ENCODE measurements around the gene SAP25.
A peak's percentile ranks its signal among the peaks of the same experiment; 100 is the strongest.
"Not testable (repeated sequence)": the region's sequence is repeated elsewhere in the genome, so short reads cannot be mapped to it uniquely, and the experiment has no call there.

The SAP25 gene

GRCh38 chr7:100556541-100556940 lies 17.2 kb downstream of the SAP25 start:
- DNase-seq, result peak; percentile 60

DNA sequence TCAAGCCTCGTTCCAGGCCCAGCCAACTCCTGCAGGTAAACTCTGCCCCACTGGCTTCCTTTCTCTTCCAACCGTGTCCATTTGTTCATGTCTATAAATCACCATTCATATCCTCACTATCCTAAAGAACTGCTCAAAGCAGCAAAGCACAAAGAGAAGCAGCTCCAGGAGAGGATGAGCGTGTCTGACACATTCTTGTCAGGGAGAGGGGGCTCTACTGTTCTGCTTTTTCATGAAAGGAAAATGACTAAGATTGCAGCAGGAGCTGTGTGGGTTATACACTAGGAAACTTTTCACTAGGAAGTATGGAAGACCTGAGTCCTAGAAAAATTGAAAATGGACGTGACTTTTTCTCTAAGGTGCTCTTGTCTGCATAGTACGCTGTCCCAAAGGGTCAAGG lies 18.0 kb downstream of the SAP25 start:
- no peak for DNase-seq

- DNase-seq, result no peak
Measured at GRCh38 chr7:100553032-100553431, 20.7 kb downstream of the SAP25 start.

DNA sequence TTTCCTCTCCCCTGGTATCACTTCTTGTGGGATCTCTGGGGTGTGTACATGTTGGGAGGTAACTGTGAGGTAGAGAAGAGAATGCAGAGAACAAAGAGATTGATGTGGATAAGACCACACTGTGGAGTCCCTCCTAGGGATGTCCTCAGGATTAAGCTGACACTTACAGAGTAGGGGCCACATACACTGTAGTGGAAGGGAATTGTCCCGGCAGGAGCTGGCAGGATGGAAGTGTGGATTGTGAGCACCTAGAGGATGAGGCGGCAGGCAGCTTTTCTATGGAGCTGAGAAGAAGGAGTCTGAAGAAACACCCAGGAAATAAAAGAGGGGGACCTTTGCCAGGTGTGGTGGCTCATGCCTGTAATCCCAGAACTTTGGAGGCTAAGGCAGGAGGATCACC lies 21.2 kb downstream of the SAP25 start:
- DNase-seq, result no peak

- peak; percentile 40 for DNase-seq
Measured at GRCh38 chr7:100548446-100548845, 25.3 kb downstream of the SAP25 start.

GRCh38 chr7:100547872-100548271 lies 25.8 kb downstream of the SAP25 start:
- no peak for DNase-seq

- no peak for DNase-seq
Measured at GRCh38 chr7:100546926-100547800, 26.5 kb downstream of the SAP25 start.

GRCh38 chr7:100546129-100546925 lies 27.4 kb downstream of the SAP25 start:
- no peak for DNase-seq

DNA sequence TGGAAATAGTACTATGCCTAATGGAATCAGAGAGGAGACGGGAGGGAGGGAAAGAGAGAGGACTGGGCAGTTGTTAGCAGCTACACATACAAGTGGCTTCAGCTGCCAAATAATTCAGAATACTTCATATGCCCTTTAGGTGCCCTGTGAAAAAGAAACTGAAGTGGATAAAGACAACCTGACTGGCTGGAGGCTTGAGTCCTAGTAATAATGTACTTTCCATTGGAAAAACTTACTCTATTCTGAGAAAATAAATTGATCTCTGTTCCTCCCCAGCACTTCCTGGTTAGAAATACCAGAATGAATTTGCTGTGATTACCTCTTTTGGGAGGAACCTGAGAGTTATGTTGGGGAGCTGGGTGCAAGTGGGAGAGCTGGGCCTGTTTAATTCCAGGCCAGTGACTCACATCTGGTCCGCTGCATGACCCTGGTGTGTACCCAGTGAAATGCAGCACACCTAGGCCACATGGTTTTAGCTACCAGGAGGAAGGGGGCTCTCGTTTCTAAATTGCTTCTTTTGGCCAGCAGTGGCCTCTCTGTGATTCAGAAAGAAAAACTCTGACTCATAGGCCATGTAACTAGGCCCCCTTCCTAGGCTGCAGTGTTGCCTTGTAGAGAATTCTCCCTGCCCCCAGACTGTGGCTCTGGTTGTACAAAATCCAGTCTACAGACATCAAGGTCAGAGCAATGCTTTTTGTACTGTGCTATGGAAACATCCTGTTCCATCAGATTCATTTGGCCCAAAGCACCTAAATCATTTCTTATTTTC lies 28.2 kb downstream of the SAP25 start:
- peak; percentile 94 for DNase-seq

GRCh38 chr7:100544967-100545359 lies 28.7 kb downstream of the SAP25 start:
- peak; percentile 22 for DNase-seq

GRCh38 chr7:100544386-100544785 lies 29.3 kb downstream of the SAP25 start:
- DNase-seq, result no peak

DNA sequence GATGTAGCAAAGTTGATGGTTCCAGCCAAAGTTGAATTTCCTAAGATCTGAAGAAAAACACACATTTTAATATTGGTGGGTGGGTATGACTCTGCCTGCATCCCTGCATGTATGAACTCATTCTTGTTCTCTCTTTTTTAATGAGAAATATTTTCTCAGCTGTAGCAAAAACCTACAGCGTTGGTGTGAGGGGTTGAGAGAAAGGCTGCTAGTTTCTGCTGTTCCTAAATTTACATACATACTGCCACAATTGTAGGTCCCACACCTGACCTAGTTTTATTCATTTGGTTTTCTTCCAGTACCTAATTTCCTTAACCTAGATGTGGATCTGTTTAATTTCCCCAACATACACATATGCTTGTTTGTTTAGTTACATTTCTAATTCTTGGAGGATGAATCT lies 30.1 kb downstream of the SAP25 start:
- no peak for DNase-seq

- not testable (repeated sequence) for DNase-seq
Measured at GRCh38 chr7:100541309-100541708, 32.4 kb downstream of the SAP25 start.

DNA sequence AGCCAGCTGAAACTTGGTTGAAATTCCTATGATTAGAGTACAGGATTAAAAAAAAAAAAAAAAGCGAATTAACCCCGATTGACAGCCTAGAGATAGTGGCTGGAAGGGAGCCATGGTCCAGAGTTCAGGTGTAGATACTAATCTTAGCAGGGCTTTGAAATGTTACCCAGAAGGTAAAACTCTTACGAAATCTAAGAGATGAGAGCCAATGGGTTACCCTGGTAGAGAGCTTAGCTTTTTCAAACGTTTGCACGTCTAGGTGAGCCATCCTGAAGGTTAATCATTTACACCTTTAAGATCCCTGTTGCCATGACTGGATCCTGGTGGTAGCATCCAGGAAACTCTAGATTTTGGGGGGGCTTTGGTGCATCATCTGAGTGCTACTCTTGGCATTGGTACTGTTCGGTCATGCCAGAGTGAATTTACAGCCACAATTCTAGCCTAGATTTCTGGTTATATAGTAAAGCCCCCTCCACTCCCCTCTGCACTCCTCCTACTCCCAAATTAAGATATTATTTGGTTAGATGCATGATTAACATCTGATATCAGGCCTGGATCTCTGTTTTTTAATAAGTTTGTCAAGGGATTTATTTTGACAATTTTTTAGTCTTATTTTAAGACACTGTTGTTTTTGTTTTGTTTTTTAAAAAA lies 33.5 kb downstream of the SAP25 start:
- no peak for DNase-seq

DNA sequence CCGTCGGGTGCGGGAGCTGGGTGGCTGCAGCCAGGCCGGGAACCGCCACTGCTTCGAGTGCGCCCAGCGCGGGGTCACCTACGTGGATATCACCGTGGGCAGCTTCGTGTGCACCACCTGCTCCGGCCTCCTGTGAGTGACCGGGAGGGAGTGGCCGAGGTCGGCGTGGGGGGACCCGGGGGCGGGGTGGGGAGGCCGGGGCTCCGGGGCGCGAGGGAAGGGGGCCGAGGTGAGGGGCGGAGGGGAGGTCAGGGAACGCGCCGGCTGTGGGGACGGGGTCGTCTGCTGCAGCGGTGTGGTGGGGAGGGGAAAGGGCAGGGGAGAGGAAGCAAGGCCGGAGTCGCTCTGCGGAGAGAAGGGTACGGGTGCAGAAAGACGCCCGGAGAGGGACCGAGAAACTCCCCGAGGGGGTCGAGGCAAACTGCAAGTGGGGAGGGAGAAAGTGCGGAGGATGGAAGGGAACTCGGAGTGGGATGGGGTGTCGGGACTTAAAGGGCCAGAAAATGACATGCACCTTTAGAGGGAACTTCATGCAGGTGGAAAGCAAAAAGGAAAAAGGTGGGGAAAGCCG lies 34.2 kb downstream of the SAP25 start:
- DNase-seq, result no peak

GRCh38 chr7:100538654-100539435 lies 34.9 kb downstream of the SAP25 start, which contains the start of gene AGFG2:
TSS of gene AGFG2 (plus strand) at chr7:100539203. CDS start at chr7:100539347, 144 bp downstream.
- peak; percentile 100 for DNase-seq

GRCh38 chr7:100538348-100538653 lies 35.4 kb downstream of the SAP25 start:
- no peak for DNase-seq

DNA sequence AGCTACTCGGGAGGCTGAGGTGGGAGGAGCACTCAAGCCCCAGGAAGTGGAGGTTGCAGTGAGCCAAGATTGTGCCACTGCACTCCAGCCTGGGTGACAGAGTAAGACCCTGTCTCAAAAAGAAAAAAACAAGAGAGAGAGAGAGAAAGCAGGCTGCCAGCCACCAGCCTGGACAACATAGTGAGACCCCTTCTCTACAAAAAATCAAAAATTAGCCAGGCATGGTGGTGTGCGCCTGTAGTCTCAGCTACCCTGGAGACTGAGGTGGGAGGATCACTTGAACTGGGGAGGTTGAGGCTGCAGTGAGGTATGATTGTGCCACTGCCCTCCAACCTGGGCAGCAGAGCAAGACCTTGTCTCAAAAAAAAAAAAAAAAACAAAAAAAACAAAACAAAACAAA lies 37.0 kb downstream of the SAP25 start:
- DNase-seq, result not testable (repeated sequence)

GRCh38 chr7:100535982-100536381 lies 37.7 kb downstream of the SAP25 start:
- not testable (repeated sequence) for DNase-seq

GRCh38 chr7:100532165-100533022 lies 41.3 kb downstream of the SAP25 start:
- DNase-seq, result no peak
